Natural killer cell (primary cell): Measurements from ENCODE around the gene PKIG. TPM values are rescaled to one million over a fixed set of nuclear protein-coding genes. Genes with fewer than 3 reads are reported as not detected.
A peak's percentile ranks its signal among the peaks of the same experiment; 100 is the strongest.

Experiments
- ATAC-seq, 3 donors: fragments of 150-1000 bp in 2 of 3; fragments of 200-7000 bp in 1 of 3; cut with Tn5 transposase; 1 replicate in 1 of 3; 2 replicates in 2 of 3; pipeline ENCODE4 v1.10.0; 2021; ENCODE audit warnings: mild to moderate bottlenecking in 2 of 3, moderate library complexity in 2 of 3
- DNase-seq, 2 donors: peaks; one replicate each; pipeline versions ENCODE4 v3.0.0 to v3.0.0-alpha.2; 2013 to 2021; ENCODE audit warnings: mixed read lengths in 1 of 2
- H3K27ac ChIP-seq: one replicate; pipeline ENCODE4 v1.5.1; 2013; ENCODE audit warnings: mild to moderate bottlenecking, low read length
- H3K27me3 ChIP-seq: one replicate; pipeline ENCODE4 v1.6.1; 2013; ENCODE audit warnings: low read length; ENCODE audit not compliant: control insufficient read depth, insufficient read depth
- H3K36me3 ChIP-seq: one replicate; pipeline ENCODE4 v1.6.1; 2013; ENCODE audit warnings: low read length; ENCODE audit not compliant: control insufficient read depth, insufficient read depth
- H3K4me1 ChIP-seq: one replicate; pipeline ENCODE4 v1.6.1; 2013; ENCODE audit warnings: low read length; ENCODE audit not compliant: control insufficient read depth, insufficient read depth
- H3K4me3 ChIP-seq: one replicate; pipeline ENCODE4 v1.5.1; 2013; ENCODE audit warnings: low read length
- H3K9me3 ChIP-seq: one replicate; pipeline ENCODE4 v1.6.1; 2013; ENCODE audit warnings: low read length; ENCODE audit not compliant: control insufficient read depth, insufficient read depth
- H3K27ac Mint-ChIP-seq, 2 donors: one replicate each; pipeline ENCODE4 v1.8.0; 2022; ENCODE audit warnings: mild to moderate bottlenecking in 2 of 2, mixed read lengths in 2 of 2, moderate library complexity in 1 of 2
- H3K27me3 Mint-ChIP-seq, 2 donors: one replicate each; pipeline ENCODE4 v1.8.0; 2022; ENCODE audit warnings: low read depth in 2 of 2, mixed read lengths in 2 of 2
- H3K36me3 Mint-ChIP-seq: one replicate; pipeline ENCODE4 v1.8.0; 2022; ENCODE audit warnings: mixed read lengths
- H3K4me1 Mint-ChIP-seq, 2 donors: one replicate each; pipeline ENCODE4 v1.8.0; 2022; ENCODE audit warnings: mixed read lengths in 2 of 2
- H3K4me3 Mint-ChIP-seq: one replicate; pipeline ENCODE4 v1.8.0; 2022; ENCODE audit warnings: mild to moderate bottlenecking, moderate library complexity, mixed read lengths
- H3K9me3 Mint-ChIP-seq, 2 donors: one replicate each; pipeline ENCODE4 v1.8.0; 2022; ENCODE audit warnings: mixed read lengths in 2 of 2
- WGBS: methylation state at CpG from one replicate; pipeline ENCODE4 v1.1.7; 2013; ENCODE audit warnings: missing lambda C conversion rate; ENCODE audit not compliant: insufficient coverage; 5-methylcytosine and 5-hydroxymethylcytosine counted together
- intact Hi-C: fragments of 100-400 bp; cut with micrococcal nuclease; formaldehyde crosslinking; loops from one replicate; pipeline ENCODE4 v1.14.2; 2022
- total RNA-seq, 4 donors: library from RNA; stranded (reverse); fragments of 120-200 nt in 1 of 4; gene quantifications; one replicate each; pipeline versions ENCODE4 v1.2.3 to v1.2.4, GENCODE V29; 2013 to 2022
- TF ChIP-seq, protein P1 (sequence below): fragments of 200-600 bp; IDR thresholded peaks from one replicate; pipeline ENCODE4 v1.8.0; 2022; ENCODE audit warnings: antibody characterized with exemption

Gene PKIG
- total RNA-seq, 3 donors from 2014 or later (not counting 1 experiment from before 2014, with no cell fraction given), result 0.82 to 1.5 (median 1.5) TPM

DNA sequence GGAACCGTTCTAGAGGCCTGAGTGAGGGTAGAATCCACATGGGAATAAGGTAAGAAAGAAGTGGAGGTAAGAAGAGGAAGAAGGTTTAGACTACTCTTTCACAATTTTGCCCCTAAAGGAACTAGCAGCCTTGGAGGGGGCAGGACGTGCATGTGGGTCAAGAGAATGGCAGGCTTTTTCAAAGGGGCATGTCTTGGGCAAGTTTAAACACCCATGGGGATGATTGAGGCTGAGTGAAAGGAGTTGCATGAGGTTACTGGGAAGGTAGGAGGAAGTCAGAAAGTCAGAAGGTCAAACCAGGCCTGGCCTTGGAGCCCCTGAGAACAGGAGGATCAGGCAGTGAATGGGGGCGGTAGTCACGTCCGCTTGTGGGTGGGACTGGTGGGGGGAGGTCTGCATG is 58.9 kb downstream of the PKIG start:
- ATAC-seq (no peak), DNase-seq (no peak)
- intact Hi-C loops, result no loop called here
- peak overlapping the region; percentile 96 for H3K27ac ChIP-seq
- no peaks in the 10 kb centered on the region for H3K27me3 Mint-ChIP-seq
- no peaks in the 10 kb centered on the region for H3K27me3 ChIP-seq
- H3K36me3 ChIP-seq, result peaks cover 3% of the 10 kb centered on the region
- H3K36me3 Mint-ChIP-seq, result no peaks in the 10 kb centered on the region
- H3K4me3 ChIP-seq, result no peak overlapping the region
- WGBS, result 61% methylated on average over 5 of the region's 5 CpGs
- peak overlapping the region; percentile 89 to 92 for H3K27ac Mint-ChIP-seq
- H3K9me3 Mint-ChIP-seq, result no peaks in the 10 kb centered on the region
- peaks cover 69% of the 10 kb centered on the region for H3K4me1 ChIP-seq
- peak overlapping the region; percentile 83 for H3K4me3 Mint-ChIP-seq
- peaks cover 69 to 76% of the 10 kb centered on the region in 2 donors for H3K4me1 Mint-ChIP-seq
- H3K9me3 ChIP-seq, result peaks cover 3% of the 10 kb centered on the region
- TF ChIP-seq, protein P1, sequence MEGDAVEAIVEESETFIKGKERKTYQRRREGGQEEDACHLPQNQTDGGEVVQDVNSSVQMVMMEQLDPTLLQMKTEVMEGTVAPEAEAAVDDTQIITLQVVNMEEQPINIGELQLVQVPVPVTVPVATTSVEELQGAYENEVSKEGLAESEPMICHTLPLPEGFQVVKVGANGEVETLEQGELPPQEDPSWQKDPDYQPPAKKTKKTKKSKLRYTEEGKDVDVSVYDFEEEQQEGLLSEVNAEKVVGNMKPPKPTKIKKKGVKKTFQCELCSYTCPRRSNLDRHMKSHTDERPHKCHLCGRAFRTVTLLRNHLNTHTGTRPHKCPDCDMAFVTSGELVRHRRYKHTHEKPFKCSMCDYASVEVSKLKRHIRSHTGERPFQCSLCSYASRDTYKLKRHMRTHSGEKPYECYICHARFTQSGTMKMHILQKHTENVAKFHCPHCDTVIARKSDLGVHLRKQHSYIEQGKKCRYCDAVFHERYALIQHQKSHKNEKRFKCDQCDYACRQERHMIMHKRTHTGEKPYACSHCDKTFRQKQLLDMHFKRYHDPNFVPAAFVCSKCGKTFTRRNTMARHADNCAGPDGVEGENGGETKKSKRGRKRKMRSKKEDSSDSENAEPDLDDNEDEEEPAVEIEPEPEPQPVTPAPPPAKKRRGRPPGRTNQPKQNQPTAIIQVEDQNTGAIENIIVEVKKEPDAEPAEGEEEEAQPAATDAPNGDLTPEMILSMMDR, result no peak

DNA sequence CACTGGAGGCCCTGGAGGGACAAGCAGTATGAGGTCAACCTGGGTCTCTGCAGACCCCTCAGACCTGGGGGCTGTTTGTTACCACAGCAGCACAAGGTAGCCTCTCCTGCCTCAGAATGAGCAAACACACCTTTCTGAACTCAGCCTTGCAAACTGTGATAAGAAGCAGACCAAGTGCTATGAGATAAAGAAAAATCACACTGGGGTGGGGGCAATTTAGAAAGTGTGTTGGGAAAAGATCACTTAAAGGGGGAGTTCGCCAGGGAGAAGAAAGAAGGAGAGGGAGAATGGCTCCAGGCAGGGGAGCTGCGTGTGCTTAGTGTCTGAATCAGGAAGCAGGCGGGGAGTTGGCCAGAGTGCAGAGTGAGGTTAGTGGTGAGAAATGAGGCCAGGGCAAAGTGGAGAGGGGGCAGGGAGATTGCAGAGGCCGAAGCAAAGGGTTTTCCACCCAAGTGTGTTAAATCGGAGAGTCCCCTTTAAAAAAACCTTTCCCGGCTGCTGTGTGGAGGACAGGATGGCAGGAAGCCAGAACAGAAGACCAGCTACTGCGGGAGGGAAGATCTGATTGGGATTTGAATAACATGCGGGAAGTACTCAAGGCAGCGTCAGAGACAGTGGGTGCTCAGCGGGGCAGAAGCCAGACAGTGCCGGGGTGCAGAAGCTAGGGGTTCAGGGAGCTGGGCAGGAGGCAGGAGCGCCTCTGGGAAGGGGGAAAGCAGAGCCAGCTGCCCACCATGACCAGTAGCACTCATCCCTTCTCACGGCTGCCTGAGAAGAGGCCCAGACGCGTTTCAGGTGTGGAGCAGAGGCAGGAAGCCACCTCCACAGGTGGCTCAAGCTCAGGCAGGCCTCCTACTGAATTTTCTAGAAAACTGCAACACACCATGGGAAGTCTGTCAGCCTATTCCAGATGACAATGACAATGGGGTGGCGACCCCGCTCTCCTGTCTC is 60.1 kb downstream of the PKIG start:
- peak; percentile 57 to 67 for DNase-seq
- H3K4me3 ChIP-seq, result peak overlapping the region; percentile 5
- peaks cover 77 to 86% of the 10 kb centered on the region in 2 donors for H3K4me1 Mint-ChIP-seq
- H3K36me3 ChIP-seq, result peaks cover 3% of the 10 kb centered on the region
- peak overlapping the region; percentile 96 for H3K27ac ChIP-seq
- H3K36me3 Mint-ChIP-seq, result no peaks in the 10 kb centered on the region
- H3K27ac Mint-ChIP-seq, result peak overlapping the region; percentile 89 to 92
- no peaks in the 10 kb centered on the region for H3K27me3 Mint-ChIP-seq
- peak; percentile 49 to 69 (median 66) for ATAC-seq
- TF ChIP-seq, protein P1, result no peak
- 19% methylated on average over 17 of the region's 17 CpGs for WGBS
- no peaks in the 10 kb centered on the region for H3K27me3 ChIP-seq
- peak overlapping the region; percentile 83 for H3K4me3 Mint-ChIP-seq
- peaks cover 3% of the 10 kb centered on the region for H3K9me3 ChIP-seq
- no peaks in the 10 kb centered on the region for H3K9me3 Mint-ChIP-seq
- peaks cover 81% of the 10 kb centered on the region for H3K4me1 ChIP-seq
- intact Hi-C loops, result loop anchor here (1.0 kb wide), 1 partner anchor 9 kb away; the partner anchor contains the start of gene ADA

DNA sequence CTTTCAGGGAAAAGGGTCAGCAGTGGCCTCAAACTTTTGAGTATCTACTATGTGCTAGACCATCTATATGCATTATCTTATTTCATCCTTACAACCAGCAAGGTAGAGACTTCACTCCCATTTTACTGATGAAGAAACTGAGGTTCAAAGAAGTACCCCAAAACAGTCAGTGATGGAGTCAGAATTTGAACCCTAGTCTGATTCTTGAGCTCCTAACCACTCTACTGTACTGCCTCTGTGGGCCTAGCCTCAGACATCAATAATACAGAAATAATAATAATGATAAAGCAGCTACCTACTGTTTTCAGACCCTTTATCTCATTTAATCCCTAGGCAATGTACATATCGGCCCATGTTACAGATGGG is 60.8 kb downstream of the PKIG start:
- TF ChIP-seq, protein P1, result no peak
- Mint-ChIP-seq H3K27ac (peak overlapping the region; percentile 89 to 92), H3K9me3 (no peaks in the 10 kb centered on the region), H3K4me1 (peaks cover 77 to 86% of the 10 kb centered on the region in 2 donors), H3K36me3 (no peaks in the 10 kb centered on the region), H3K27me3 (no peaks in the 10 kb centered on the region), H3K4me3 (peak overlapping the region; percentile 83)
- H3K4me1 ChIP-seq, result peaks cover 87% of the 10 kb centered on the region
- no peak for DNase-seq
- H3K36me3 ChIP-seq, result no peaks in the 10 kb centered on the region
- WGBS, result no CpG with 5 or more reads among the region's 1 CpG
- intact Hi-C loops, result loop anchor here (1.0 kb wide), 1 partner anchor 8 kb away; the partner anchor contains the start of gene ADA
- no peak for ATAC-seq
- H3K27ac ChIP-seq, result peak overlapping the region; percentile 96
- no peaks in the 10 kb centered on the region for H3K27me3 ChIP-seq
- H3K4me3 ChIP-seq, result no peak overlapping the region
- H3K9me3 ChIP-seq, result peaks cover 3% of the 10 kb centered on the region
